Right lung (tissue), 5 donors: Measurements from ENCODE around the gene WNT7A. TPM values are rescaled to one million over a fixed set of nuclear protein-coding genes. Genes with fewer than 3 reads are reported as not detected.

Experiments
- DNase-seq, 2 donors: peaks; one replicate each; pipeline ENCODE4 v3.0.0-alpha.2; 2013
- polyA plus RNA-seq, 5 donors: library from polyadenylated mRNA; unstranded; fragments of 120-200 nt; gene quantifications; one replicate each; pipeline versions ENCODE4 v1.2.1 to v1.2.3, GENCODE V29; 2013; ENCODE audit warnings: inconsistent platforms in 1 of 5, low replicate concordance in 1 of 5; ENCODE audit not compliant: insufficient read length in 5 of 5, insufficient read depth in 1 of 5

WNT7A gene
- polyA plus RNA-seq, 5 donors = 0.44 to 1.5 (median 0.79) TPM

GRCh38 chr3:13846716-13847570 is 32.9 kb downstream of the WNT7A start:
- DNase-seq = no peak

- DNase-seq = no peak
These were observed 33.6 kb downstream of the WNT7A start for GRCh38 chr3:13846238-13846637.

GRCh38 chr3:13845806-13846205 is 34.1 kb downstream of the WNT7A start:
- DNase-seq = no peak

- no peak for DNase-seq
These were observed 35.0 kb downstream of the WNT7A start for GRCh38 chr3:13844911-13845310.

GRCh38 chr3:13844286-13844685 is 35.6 kb downstream of the WNT7A start:
- no peak for DNase-seq

- no peak for DNase-seq
These were observed 36.5 kb downstream of the WNT7A start for GRCh38 chr3:13843351-13843750.

- no peak for DNase-seq
These were observed 37.6 kb downstream of the WNT7A start for GRCh38 chr3:13842226-13842625.

GRCh38 chr3:13841826-13842225 is 38.0 kb downstream of the WNT7A start:
- DNase-seq = no peak

GRCh38 chr3:13841141-13841540 is 38.7 kb downstream of the WNT7A start:
- no peak for DNase-seq

- DNase-seq = no peak
These were observed 39.4 kb downstream of the WNT7A start for GRCh38 chr3:13840456-13840855.

GRCh38 chr3:13839726-13840340 is 40.0 kb downstream of the WNT7A start:
- DNase-seq = no peak

GRCh38 chr3:13839253-13839652 is 40.6 kb downstream of the WNT7A start:
- DNase-seq = no peak

- no peak for DNase-seq
These were observed 41.5 kb downstream of the WNT7A start for GRCh38 chr3:13838421-13838820.

- DNase-seq = no peak
These were observed 42.1 kb downstream of the WNT7A start for GRCh38 chr3:13837751-13838150.

GRCh38 chr3:13836658-13837587 is 42.9 kb downstream of the WNT7A start:
- DNase-seq = no peak

- DNase-seq = no peak
These were observed 44.6 kb downstream of the WNT7A start for GRCh38 chr3:13835246-13835645.

- DNase-seq = no peak
These were observed 45.4 kb downstream of the WNT7A start for GRCh38 chr3:13834258-13835035.

- no peak for DNase-seq
These were observed 46.2 kb downstream of the WNT7A start for GRCh38 chr3:13833506-13834257.

GRCh38 chr3:13832130-13832529 is 47.7 kb downstream of the WNT7A start:
- DNase-seq = no peak

GRCh38 chr3:13831386-13831996 is 48.4 kb downstream of the WNT7A start:
- no peak for DNase-seq
